Medulla oblongata (tissue), 1 donor: Measurements from ENCODE around the gene RGS12.

ENCODE experiments used
- DNase-seq: peaks from one replicate; pipeline ENCODE4 v3.0.0-alpha.2; 2015; ENCODE audit errors: extremely low spot score

The RGS12 gene

DNA sequence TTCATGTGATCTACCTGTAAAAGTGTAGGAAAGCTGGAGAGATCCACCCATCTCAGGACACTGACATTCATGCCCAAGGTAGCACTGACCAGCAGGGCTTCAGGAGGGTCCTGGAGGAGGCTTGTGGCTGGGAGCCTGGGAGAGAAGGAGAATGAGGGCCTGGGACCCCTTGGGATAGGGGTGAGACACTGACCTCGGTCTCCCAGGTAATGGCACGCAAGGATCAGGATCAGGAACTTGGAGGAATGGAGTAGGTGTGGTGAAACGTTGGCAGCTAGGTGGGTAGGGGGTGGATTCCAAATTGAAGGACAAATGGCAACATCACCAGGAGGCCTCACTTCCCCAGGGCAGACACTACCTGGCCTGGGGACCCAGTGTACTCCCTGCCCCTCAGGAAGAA is 12.4 kb upstream of the RGS12 start:
- no peak for DNase-seq

DNA sequence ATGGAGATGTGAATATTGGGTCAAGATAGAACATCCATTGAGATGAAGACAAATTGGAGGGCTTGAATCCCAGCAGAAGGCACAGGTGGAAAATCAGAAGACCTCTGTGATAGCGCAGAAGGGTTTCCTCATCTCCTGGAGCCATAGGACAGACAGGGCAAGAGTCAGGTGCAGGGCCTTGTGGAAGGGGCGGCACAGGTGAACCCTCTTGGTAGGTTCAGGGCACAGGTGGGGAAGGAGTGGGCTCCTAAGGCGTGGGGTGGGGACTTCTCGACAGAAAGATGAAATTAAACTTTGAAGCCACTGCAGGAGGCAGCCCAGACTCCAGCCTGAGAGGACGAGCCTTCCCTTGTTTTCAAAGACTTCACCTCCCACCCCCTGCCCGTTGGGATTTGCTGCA is 9.3 kb upstream of the RGS12 start:
- no peak for DNase-seq

DNA sequence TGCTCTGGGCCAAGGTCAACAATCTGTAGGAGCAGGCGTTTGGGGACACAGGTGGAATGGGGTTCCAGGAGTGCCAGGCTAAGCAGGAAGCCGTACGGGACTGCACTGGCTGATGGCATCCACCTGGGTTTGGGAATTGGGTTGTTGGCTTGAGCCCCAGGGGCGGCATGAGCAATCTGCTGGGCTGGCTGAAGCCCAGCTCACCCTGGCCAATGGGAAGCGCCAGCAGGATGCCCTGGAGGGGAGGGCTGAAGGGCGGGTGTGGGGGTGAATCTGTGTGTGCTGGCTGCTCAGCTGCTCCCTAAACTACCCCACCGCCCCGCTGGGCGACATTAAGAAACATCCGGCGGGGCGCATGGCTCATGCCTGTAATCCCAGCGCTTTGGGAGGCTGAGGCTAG is 8.9 kb upstream of the RGS12 start:
- no peak for DNase-seq

DNA sequence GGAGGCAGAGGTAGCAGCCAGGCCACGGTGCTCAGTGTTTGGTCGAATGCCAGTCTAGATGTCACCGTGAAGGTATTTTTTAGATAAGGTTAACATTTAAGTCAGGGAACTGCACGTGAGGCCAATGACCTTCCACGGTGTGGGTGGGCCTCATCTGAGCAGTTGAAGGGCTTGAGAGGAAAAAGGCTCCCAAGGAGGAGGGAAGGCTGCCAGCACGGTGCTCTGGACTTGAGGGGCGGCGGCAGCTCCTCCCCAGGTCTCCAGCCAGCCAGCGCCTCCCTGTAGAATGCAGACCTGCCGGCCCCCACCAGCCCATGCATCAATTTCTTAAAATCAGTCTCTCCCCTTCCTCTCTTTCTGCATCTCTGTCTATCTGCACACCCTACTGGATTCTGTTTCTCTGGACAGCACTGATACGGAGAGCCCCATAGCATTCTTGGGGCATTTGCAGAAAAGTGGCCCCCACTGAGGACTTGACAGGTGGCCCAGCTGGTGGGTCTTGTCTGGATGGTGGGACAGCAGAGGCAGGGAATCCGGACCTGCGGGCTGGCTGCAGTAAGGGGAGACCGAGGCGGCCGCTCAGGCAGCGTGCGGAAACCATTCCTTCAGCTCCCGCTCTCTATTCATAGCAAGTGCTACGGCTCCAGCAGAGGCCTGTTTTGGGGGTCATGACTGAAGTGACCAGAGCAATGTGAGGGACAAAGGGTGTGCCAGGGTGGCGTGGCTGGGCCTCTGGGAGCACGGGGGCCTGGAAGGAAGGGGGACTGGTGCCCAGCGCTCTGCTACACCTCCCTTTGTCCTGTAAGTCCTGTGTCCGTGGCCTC is 7.9 kb upstream of the RGS12 start:
- no peak for DNase-seq

DNA sequence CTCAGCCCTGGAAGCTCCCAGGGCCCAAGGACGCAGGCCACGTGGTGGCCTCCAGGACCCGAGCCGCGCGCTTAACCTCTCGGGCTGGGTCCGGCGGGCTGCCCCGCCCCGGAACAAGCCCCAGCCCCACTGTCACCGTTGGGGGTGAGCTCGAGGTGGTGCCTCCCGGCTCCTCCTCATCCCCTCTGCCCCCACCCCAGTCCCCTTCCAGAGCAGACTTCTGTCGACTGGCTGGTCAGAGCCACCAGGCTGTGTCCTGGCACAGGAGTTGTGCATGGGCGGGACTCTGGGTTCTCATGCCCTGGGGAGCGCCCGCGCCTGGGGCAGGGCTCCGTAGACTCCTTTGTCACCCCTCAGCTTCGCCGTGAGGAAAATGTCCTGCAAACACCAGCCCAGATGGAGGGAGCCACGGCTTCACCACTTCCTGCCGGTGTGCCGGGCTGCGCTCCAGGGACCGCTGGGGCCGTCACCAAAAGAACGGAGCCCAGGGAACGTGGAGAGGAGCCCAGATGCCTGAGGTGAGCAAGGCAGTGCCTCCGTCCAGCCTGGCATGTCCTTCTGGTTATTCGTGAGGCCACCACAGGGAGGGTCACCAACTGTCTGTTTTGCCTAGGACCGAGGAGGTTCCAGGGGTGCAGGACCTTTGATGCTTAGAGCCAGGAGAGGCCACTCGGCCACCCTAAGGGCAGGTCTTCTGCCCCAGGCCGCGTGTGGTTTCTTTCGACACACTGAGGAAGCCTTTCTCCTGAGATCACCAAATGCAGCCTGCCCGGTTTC is 7.1 kb upstream of the RGS12 start:
- peak; percentile 77 for DNase-seq

DNA sequence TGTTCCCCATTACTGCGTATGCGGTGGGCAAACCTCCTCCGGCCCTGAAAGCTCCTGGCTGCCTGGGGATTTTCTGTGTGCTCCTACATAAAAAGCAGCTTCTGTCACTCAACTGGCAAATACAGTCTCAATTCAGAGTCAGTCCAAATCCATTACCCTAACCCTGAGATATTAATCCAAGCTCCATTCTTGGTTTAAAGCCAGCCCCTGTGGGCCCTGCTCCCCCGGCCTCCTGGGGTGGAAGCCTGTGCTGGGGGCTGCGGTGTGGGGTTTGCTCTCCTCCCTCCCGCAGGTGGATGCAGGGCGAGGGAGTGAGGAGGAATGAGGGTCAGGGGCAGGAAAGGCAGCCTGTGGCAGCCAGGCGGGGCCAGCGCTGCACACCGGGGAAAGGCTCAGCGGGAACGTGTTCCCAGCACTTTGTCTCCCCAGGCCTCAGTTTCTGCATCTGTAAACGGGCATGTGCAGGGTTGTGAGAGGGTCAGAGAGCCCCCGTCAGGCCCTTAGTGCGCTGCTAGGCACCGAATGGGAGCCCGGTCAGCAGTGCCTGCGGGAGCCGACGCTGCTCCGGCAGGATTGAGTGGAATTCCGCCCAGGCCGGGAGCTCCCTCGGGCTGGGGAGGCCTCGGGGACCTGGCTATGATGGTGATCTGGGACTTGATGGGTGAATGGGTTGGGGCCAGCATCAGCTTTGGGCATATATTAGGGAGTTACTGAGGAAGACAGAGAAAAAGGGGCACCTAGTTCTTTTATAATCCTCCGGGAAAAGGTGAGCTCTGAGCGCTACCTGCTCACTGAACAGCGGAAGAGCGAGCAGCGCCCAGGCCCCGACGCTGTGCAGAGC is 6.3 kb upstream of the RGS12 start:
- no peak for DNase-seq

DNA sequence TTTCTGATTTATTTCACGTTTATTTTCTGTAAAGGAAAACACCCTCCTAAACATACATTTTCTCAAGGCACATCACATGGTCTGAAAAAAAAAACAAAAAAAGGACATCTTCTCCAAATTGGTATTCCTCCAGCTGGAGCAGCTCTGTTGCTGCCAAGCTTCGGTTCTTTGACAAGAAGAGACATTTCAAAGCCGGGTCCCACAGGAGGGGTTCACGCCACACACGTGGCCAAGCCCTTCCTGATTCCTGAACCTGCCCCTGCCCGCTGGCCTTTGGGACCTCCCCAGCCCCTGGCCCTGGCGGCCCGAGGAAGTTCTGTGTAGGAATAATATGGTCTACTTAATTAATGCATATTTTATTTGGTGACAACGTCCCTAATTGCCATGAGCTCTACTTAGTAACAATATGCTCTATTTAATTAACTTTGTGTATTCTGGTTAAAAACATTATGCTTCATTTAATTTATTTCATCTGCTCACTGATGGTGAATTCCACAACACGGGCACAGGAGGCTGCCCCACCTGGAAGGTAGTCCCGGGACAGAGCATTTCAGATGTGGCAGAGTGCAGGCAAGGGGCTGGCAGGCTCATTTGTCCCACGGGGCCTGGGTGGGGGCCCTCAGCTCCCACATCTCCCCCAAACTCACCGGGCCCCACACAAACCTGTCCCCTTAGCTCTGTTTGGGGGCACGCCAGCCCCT is 5.4 kb upstream of the RGS12 start:
- no peak for DNase-seq

DNA sequence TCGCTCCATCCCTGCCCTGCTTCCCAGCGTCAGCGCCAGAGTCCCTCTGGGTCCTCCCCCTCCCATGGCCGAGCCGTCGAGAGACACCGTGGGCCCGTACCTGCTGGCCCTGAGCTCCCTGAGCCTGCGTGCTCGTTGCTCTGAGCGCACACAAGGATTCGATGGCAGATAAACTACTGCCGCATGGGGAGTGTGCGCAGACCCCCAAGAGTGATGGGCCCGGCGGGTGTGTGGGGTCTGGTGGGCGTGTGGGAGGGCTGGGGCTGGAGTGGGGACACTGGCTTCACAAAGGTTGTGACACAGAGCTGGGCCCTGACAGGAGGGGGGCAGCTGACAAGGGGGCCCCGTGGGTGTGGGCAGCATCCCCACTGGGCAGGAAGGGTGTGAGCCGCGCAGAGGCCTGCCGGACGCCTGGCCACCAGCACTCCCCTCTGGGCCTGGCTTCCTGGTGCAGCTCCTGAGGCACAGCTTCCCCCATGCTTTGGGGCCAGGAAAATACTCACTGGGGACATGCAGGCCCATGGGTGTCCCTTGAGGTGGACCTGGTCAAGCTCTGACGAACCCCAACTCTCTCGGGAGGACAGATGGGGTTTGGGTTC is 4.8 kb upstream of the RGS12 start:
- no peak for DNase-seq

DNA sequence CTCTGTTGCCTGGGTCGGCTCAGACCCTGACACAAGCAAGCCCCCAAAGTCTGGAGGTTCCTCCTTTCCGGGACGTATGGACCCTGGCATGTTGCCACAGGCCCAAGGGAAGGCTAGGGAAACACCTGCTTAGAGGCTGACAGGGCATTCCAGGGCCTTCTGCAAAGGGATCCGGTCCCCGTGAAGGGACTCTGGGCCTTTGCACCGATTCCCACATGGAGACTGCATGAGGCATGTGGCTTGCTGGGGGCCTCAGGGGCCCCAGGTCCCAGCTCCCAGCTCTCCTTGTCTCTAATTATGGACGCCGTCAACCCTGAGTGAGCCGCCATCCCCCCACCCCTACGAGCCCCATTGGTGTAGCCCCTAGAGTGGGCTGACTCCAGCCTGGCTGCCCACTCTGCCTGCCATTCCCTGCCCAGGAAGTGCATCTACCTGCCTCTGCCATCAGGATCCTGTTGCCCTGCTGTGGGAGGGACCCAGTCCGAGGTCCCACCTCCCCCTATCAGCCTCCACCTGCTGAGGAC is 4.2 kb upstream of the RGS12 start:
- no peak for DNase-seq

DNA sequence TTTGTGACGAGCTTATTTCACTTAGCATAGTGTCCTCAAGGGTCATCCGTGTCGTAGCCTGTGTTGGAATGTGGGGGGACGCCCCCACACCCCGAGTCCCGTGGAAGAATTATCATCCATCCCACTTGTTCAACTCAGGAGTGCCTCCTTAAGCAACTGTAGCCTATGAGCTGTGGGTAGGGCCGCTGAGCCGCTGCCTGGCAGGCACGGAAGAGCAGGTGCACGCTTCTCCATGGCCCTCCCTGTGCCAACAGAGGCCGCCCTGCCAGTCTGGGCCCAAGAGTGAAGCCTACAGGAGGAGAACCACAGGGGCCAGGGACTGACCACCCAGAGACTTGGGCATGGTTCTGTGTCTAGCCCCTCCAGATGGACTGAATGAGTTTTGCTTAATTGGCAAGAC is 2.3 kb upstream of the RGS12 start:
- DNase-seq = no peak

DNA sequence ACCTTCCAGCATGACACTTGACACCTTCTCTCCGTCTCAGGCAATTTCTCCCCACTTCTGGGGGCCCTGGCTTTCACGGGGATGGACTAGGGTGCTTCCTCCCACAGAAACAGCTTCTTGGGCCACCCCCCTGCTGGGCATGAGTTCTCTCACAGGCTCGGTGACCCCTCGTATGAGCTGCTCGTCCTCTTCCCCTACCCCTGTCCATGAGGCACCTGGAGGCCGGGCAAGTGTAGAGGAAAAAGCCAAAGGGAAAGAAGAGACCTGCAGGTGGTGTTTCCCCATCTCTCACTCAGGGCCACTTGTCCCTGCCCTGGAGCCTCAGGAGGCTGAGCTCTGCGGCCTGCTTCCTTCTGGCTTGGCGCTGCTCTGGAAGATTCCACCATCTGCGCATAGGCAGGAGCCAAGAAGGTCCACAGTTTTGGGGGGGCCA is 1.9 kb upstream of the RGS12 start:
- no peak for DNase-seq

DNA sequence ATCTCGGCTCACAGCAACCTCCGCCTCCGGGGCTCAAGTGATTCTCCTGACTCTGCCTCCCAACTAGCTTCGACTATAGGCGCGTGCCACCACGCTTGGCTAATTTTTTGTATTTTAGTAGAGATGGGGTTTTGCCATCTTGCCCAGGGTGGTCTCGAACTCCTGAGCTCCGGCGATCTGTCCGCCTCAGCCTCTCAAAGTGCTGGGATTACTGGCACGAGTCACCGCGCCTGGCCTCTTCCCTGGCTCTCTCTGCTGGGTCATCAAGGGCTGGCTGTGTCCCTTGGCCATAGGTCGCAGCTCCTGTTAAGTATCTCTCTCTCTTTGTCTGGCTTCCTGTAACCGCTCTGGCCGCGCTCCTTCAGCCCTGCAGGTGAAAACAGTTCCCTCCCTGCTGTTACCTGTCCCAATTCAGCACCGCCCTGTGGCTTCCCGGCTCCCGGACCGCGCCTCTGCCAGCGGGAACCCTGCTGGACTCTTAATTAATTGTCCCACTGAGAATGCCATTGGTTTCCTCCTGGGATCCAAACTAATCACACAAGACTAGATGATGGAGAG is 1.3 kb upstream of the RGS12 start:
- no peak for DNase-seq

DNA sequence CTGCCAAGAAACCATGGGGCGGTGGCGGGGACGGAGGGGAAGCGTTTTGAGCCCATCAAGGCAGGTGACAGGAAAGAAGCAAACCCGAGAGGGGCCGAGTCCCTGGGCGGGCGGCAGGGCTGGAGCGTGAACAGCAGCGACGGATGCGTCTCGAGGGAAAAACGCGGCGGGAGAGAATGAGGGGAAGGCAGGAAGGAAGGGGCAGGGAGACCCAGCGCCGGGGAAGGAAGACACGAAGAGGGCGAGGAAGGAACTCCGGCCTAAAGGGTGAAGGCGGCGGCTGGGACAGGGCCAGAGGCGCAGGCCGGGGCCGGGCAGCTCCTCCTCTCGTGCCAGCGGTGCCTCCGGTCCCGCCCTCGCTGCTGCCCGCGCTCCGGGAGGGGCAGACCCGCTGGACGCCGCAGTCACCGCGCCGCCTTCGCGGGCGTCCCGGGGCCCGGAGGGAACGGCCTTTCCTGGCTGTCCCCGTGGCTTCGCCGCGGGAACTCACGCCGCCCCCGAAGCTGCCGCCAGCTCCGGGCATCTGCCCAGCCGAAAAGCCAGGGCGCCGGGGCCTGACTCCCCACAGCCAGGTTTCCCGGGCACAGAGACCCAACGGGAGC is 751 bp upstream of the RGS12 start:
- DNase-seq = peak; percentile 59

DNA sequence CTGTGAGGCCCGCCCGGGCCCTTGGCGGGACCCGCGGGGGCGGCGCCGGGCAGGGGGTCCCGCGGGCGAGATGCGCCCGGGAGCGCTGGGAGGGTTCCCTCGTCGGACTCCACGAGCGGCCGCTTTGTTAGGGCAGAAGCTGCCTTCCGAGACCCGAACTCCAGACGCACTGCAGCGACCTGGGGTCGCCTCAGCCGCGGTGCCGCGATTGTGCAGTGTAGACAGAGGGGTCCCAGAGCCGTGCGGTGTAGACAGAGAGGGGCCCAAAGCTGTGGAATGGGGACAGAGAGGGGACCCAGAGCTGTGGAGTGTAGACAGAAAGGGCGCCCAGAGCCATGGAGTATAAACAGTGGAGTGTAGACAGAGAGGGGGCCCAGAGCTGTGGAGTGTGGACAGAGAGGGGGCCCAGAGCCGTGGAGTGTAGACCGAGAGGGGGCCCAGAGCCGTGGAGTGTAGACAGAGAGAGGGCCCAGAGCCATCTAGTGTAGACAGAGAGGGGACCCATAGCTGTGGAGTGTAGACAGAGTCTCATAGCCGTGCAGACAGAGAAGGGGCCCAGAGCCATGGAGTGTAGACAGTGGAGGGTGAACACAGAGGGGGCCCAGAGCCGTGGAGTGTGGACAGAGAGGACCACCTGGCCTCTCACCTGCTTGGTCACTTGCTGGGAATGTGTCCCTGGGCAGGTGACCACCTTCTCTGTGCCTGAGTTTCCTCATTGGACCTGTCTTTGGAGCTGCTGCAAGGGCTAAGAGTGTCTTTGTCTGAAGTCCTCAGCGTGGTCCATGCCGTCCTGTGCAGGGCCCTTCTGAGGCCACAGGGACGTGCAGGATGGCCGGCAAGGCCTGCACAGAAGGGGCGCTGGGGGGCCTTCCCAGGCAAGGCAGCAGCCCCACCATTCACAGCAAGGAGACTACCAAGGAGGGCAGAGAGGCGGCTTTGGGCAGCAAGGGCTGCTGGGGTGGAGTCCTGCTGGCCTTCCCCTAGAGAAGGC is 875 bp downstream of the RGS12 start:
- no peak for DNase-seq

DNA sequence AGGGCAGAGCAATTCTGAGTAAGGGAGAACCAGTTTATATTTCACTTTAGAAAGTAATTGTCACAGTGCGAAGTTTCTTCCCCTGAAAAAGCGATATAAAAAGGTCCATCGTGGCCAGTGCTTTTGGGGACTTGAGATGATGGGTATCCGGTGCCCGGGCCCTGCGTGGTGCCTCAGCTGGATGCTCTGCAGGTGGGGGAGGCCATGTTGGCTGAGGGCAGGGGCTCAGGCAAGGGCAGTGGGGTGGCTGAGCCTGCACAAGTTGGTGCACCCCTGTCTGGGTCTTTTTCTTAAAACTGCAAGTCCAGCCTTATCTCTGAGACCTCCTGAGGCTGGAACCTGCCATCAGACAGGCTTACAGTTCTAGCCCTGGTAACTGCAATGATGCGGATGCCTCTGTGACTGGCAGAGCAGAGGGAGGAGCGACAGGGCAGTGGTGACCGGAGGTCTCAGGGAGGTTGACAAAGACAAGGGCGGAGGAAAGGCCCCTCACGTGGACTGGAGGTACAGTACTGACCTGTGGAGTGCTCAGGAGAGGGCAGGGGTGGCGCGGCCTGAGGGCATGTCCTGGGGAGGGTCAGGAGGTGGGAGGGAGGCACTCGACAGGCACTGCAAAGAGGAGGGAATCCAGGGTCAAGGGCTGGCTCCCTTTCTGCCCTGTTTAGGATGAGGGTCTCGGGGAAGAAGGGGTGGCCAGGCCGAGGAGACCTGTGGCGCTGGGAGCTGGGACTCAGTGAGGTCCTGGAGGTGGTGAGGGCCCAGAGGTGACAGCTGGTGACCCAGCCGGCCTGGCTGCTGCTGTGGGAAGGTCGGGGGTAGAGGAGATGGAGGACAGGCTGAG is 1.8 kb downstream of the RGS12 start:
- no peak for DNase-seq

DNA sequence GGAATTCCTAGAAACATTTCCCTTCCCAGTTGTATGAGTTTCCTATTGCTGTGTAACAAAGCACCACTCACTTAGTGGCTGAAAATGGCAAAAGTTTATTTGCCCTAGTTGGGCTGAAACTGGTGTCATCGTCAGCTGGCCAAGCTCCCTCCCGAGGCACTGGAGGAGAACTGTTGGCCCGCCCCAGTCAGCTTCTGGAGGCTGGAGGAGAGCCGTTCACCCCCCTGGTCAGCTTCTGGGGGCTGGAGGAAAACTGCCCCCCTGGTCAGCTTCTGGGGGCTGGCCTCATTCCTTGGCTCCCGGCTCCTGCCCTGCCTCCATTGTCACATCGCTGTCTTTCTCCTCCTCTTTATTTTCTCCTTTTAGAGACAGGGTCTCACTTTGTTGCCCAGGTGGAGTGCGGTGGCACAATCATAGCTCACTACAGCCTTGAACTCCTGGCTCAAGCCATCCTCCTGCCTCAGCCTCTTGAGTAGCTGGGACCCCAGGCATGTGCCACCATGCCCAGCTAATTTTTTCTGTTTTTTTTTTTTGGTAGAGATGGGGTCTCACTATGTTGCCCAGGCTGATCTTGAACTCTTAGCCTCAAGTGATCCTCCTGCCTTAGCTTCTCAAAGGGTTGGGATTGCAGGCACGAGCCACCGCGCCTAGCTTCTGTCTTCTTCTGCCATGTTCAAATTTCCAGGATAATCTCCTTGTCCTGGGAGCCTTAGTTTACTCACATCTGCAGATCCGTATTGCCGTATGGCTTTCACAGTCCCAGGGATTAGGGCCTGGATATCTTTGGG is 3.2 kb downstream of the RGS12 start:
- no peak for DNase-seq

DNA sequence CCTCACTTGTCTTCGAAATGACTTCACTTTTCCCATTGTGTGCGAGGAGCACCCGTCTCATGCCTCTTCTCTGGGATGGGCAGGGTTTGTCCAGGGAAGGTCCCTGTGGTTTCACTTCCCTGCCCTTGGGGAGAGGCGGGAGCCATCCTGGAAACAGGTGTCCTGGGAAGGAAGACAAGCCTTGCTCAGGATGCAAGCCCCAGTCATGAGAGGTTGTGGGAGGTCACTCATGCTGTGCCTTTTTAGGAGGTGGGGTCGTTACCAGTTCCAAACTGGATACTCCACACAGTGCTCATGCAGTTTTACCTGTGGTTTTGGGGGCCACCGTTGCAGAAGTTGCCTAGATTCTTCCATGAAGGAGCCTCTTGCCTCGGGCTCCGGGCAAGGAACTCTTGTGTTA is 3.8 kb downstream of the RGS12 start:
- no peak for DNase-seq
